Dendritic cell treated with granulocyte-macrophage colony-stimulating factor and Interleukin-4, amounts not matched to agents 40 ng/mL and 50 ng/mL, for 4 days (primary cell): ENCODE results near the gene MKX.
"Not testable (repeated sequence)": the region's sequence is repeated elsewhere in the genome, so short reads cannot be mapped to it uniquely, and the experiment has no call there.

Experiments
- H3K27ac Mint-ChIP-seq: one replicate; pipeline ENCODE4 v1.8.0; 2022; ENCODE audit warnings: mild to moderate bottlenecking, mixed read lengths
- H3K27me3 Mint-ChIP-seq: one replicate; pipeline ENCODE4 v1.8.0; 2022; ENCODE audit warnings: mild to moderate bottlenecking, mixed read lengths
- H3K36me3 Mint-ChIP-seq: one replicate; pipeline ENCODE4 v1.8.0; 2022; ENCODE audit warnings: low read depth, mixed read lengths
- H3K4me1 Mint-ChIP-seq: one replicate; pipeline ENCODE4 v1.8.0; 2022; ENCODE audit warnings: low read depth, mixed read lengths
- H3K4me3 Mint-ChIP-seq: one replicate; pipeline ENCODE4 v1.8.0; 2022; ENCODE audit warnings: mild to moderate bottlenecking, moderate library complexity, mixed read lengths
- H3K9me3 Mint-ChIP-seq: one replicate; pipeline ENCODE4 v1.8.0; 2022; ENCODE audit warnings: mixed read lengths
- intact Hi-C: fragments of 100-400 bp; cut with micrococcal nuclease; formaldehyde crosslinking; loops from one replicate; pipeline ENCODE4 v1.15.0; 2022

MKX gene

DNA sequence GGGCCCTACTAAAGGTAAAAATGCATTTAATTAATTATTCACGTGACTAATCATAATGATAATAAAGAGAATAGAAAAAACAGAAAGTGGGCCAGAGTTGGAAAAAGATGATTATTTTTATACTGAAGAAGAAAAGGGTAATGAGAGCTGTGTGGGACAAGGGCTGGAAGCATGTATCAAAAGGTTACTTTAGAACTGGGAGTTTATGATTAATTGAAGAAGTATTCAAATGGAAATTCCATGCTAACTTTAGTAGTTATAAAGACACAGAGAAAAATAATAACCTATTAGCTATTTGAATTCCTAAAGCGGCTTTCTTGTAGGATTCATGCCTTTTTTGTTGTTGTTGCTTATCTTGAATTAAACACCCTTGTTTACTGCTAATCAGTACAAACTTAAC, 49.9 kb downstream of the MKX start:
- no peaks in the 10 kb centered on the region for H3K4me1 Mint-ChIP-seq
- no peak overlapping the region for H3K27ac Mint-ChIP-seq
- H3K9me3 Mint-ChIP-seq: no peaks in the 10 kb centered on the region
- no peak overlapping the region for H3K4me3 Mint-ChIP-seq
- intact Hi-C loops: no loop called here
- H3K27me3 Mint-ChIP-seq: peaks cover 7% of the 10 kb centered on the region
- no peaks in the 10 kb centered on the region for H3K36me3 Mint-ChIP-seq

GRCh38 chr10:27695088-27695487, 50.5 kb downstream of the MKX start:
- Mint-ChIP-seq H3K36me3 (no peaks in the 10 kb centered on the region), H3K4me1 (no peaks in the 10 kb centered on the region), H3K27me3 (peaks cover 7% of the 10 kb centered on the region), H3K27ac (no peak overlapping the region), H3K9me3 (no peaks in the 10 kb centered on the region), H3K4me3 (no peak overlapping the region)
- intact Hi-C loops: no loop called here

GRCh38 chr10:27692663-27693062, 53.0 kb downstream of the MKX start:
- Mint-ChIP-seq H3K36me3 (no peaks in the 10 kb centered on the region), H3K27me3 (peaks cover 2% of the 10 kb centered on the region), H3K9me3 (no peaks in the 10 kb centered on the region), H3K4me1 (no peaks in the 10 kb centered on the region), H3K27ac (no peak overlapping the region), H3K4me3 (no peak overlapping the region)
- intact Hi-C loops: no loop called here

DNA sequence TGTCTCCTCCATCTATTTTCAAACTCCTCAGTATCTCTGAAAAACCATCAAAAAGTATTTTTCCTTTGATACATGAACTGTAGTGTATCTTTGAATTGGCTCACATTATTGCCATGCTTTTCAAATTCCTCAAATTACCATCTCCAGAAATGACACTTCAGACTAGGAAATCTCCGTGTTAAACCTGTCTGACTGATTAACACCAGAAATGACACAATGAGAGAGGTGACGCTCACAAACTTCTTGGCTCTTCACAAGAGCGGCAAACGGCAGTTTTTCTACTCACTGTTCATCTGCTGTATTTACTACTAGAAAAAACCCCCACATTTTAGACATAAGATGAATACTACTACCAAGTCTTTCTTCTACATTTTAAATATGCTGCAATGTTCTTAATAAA, 56.6 kb downstream of the MKX start:
- no peaks in the 10 kb centered on the region for H3K4me1 Mint-ChIP-seq
- no peaks in the 10 kb centered on the region for H3K36me3 Mint-ChIP-seq
- intact Hi-C loops: no loop called here
- no peak overlapping the region for H3K4me3 Mint-ChIP-seq
- H3K27me3 Mint-ChIP-seq: peaks cover 2% of the 10 kb centered on the region
- H3K9me3 Mint-ChIP-seq: no peaks in the 10 kb centered on the region
- no peak overlapping the region for H3K27ac Mint-ChIP-seq

- Mint-ChIP-seq H3K4me1 (no peaks in the 10 kb centered on the region), H3K27me3 (peaks cover 2% of the 10 kb centered on the region), H3K36me3 (no peaks in the 10 kb centered on the region), H3K9me3 (no peaks in the 10 kb centered on the region), H3K27ac (no peak overlapping the region), H3K4me3 (no peak overlapping the region)
- intact Hi-C loops: no loop called here
Observed at GRCh38 chr10:27688276-27688675, 57.3 kb downstream of the MKX start.

GRCh38 chr10:27687743-27688142, 57.9 kb downstream of the MKX start:
- H3K36me3 Mint-ChIP-seq: no peaks in the 10 kb centered on the region
- intact Hi-C loops: no loop called here
- peaks cover 2% of the 10 kb centered on the region for H3K27me3 Mint-ChIP-seq
- H3K27ac Mint-ChIP-seq: no peak overlapping the region
- H3K4me1 Mint-ChIP-seq: no peaks in the 10 kb centered on the region
- H3K4me3 Mint-ChIP-seq: no peak overlapping the region
- H3K9me3 Mint-ChIP-seq: no peaks in the 10 kb centered on the region

- Mint-ChIP-seq H3K27me3 (peaks cover 2% of the 10 kb centered on the region), H3K36me3 (no peaks in the 10 kb centered on the region), H3K9me3 (no peaks in the 10 kb centered on the region), H3K4me3 (no peak overlapping the region), H3K4me1 (no peaks in the 10 kb centered on the region), H3K27ac (no peak overlapping the region)
- intact Hi-C loops: no loop called here
Observed at GRCh38 chr10:27687326-27687725, 58.3 kb downstream of the MKX start.

- intact Hi-C loops: no loop called here
- Mint-ChIP-seq H3K4me1 (no peaks in the 10 kb centered on the region), H3K27me3 (peaks cover 2% of the 10 kb centered on the region), H3K27ac (no peak overlapping the region), H3K9me3 (no peaks in the 10 kb centered on the region), H3K4me3 (no peak overlapping the region), H3K36me3 (no peaks in the 10 kb centered on the region)
Observed at GRCh38 chr10:27685681-27686080, 59.9 kb downstream of the MKX start.

- H3K27me3 Mint-ChIP-seq: no peaks in the 10 kb centered on the region
- intact Hi-C loops: no loop called here
- H3K4me3 Mint-ChIP-seq: no peak overlapping the region
- H3K36me3 Mint-ChIP-seq: no peaks in the 10 kb centered on the region
- no peaks in the 10 kb centered on the region for H3K9me3 Mint-ChIP-seq
- no peaks in the 10 kb centered on the region for H3K4me1 Mint-ChIP-seq
- no peak overlapping the region for H3K27ac Mint-ChIP-seq
Observed at GRCh38 chr10:27683226-27683625, 62.4 kb downstream of the MKX start.

GRCh38 chr10:27681795-27682194, 63.8 kb downstream of the MKX start:
- H3K4me1 Mint-ChIP-seq, H3K36me3 Mint-ChIP-seq, intact Hi-C loops, H3K27ac Mint-ChIP-seq, H3K27me3 Mint-ChIP-seq, H3K4me3 Mint-ChIP-seq, H3K9me3 Mint-ChIP-seq: not testable (repeated sequence)

DNA sequence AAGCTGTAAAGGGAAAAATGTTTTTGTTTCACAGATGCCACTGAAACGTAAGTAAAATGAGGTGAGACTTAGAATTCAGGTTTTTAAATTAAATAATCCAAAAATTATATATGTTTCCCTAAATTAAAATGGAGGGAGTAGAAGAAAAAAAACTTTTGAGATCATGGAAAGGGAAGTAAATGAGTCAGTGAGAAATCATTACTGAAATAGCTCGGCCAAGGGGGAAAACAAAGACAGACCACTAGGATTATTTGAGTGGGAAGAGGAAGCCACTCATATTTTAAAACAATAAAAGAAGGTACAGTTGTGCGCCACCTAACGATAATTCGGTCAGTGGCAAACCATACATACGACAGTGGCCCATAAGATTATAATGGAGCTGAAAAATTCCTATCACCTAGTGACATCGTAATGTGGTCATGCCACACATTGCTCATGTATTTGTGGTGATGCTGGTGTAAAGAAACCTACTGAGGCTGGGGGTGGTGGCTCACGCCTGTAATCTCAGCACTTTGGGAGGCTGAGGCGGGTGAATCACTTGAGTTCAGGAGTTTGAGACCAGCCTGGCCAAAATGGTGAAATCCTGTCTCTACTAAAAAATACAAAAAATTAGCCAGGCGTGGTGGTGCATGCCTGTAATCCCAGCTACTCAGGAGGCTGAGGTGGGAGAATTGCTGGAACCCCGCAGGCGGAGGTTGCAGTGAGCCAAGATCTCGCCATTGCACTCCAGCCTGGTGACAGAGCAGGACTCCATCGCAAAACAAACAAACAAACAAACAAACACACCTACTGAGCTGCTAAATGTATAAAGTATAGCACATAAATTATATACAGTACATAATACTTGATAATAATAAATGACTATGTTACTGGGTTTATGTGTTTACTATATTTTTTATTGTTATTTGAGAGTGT, 64.7 kb downstream of the MKX start:
- no peak overlapping the region for H3K27ac Mint-ChIP-seq
- H3K9me3 Mint-ChIP-seq: no peaks in the 10 kb centered on the region
- no peaks in the 10 kb centered on the region for H3K4me1 Mint-ChIP-seq
- H3K4me3 Mint-ChIP-seq: no peak overlapping the region
- no peaks in the 10 kb centered on the region for H3K27me3 Mint-ChIP-seq
- H3K36me3 Mint-ChIP-seq: no peaks in the 10 kb centered on the region
- intact Hi-C loops: no loop called here

- Mint-ChIP-seq H3K9me3 (no peaks in the 10 kb centered on the region), H3K27me3 (no peaks in the 10 kb centered on the region), H3K36me3 (no peaks in the 10 kb centered on the region), H3K4me3 (no peak overlapping the region), H3K4me1 (no peaks in the 10 kb centered on the region), H3K27ac (no peak overlapping the region)
- intact Hi-C loops: no loop called here
Observed at GRCh38 chr10:27680006-27680557, 65.5 kb downstream of the MKX start.

DNA sequence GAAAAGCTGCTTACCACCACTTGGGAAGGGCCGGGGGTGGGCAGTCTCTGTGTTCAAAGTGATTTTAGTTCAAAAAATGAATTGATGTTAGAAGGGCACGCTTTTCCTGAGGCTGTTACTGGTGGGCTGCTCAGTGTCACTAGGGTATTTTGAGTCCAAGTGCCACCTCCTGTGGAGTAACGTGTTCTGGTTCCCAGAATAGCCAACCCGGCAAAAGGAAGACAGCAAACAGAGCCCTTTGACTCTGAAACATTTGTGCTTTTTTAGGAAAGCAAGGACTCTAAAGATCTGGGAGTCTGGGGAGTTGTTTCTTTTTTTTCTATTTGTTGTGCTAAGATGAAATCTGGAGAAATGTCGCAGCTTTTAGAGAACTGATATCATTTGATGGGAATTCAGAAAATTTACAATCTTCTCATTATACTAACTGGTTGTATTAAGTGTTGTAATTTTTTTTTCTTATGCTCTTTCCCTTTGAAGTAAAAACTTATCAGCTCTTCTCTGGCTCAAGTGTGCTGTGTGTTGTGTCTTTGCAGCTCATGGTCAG, 66.2 kb downstream of the MKX start:
- Mint-ChIP-seq H3K4me1 (no peaks in the 10 kb centered on the region), H3K27me3 (no peaks in the 10 kb centered on the region), H3K36me3 (no peaks in the 10 kb centered on the region), H3K27ac (no peak overlapping the region), H3K9me3 (no peaks in the 10 kb centered on the region), H3K4me3 (no peak overlapping the region)
- intact Hi-C loops: no loop called here

DNA sequence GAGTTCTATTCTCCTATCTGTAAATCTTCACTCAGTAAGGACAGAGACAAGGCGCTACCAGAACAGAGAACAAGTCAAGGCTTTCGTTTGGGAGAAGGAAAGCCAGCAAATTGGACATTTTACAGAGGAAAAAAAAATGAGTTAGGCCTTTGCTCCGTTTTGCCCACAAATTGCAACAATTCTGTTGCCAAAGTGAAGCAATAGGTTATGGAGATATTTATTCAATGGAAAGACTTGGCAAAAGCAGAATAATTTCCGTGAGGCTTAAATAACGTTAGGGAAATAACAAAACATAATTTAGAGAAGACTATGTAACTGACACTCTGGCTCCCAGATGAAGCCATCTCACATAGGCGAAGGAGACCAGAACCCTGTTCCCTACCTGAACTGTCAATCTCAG, 67.5 kb downstream of the MKX start:
- no peaks in the 10 kb centered on the region for H3K36me3 Mint-ChIP-seq
- no peaks in the 10 kb centered on the region for H3K9me3 Mint-ChIP-seq

More for the DNA sequence above, 67.5 kb downstream of the MKX start:
- intact Hi-C loops: no loop called here
- Mint-ChIP-seq H3K4me1 (no peaks in the 10 kb centered on the region), H3K27me3 (no peaks in the 10 kb centered on the region), H3K4me3 (no peak overlapping the region), H3K27ac (no peak overlapping the region)
